Measurements from ENCODE around the gene ANKRD31. TPM values are rescaled to one million over a fixed set of nuclear protein-coding genes. Genes with fewer than 3 reads are reported as not detected.
"Not testable (repeated sequence)": the region's sequence is repeated elsewhere in the genome, so short reads cannot be mapped to it uniquely, and the experiment has no call there.

The ANKRD31 gene
- total and polyA plus RNA-seq, 12 donors = under 0.01 to 0.18 (median 0.11) TPM; not detected in 3

DNA sequence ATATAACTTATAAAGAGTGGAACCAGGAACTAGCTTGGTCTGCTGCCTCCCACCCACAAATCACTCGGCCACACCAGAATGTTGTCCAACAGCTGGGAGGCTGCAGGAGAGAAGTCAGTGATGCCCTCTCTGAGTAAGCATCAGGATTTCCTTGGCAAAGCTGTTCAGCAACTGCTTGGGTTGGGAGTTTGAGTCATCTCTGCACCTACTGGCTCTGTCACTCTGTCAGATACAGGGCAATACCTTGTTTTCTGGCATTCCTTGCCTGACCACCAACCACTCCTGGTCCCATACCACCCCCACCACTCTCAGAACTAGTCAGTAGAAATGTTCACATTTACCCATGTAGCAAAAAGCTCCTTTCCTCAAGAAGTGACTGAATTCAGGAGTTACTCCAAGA is 147.5 kb downstream of the ANKRD31 start:
- ATAC-seq = no peak
- H3K27ac ChIP-seq = no peak overlapping the region
- no peaks in the 10 kb centered on the region for H3K9me3 ChIP-seq
- H3K4me3 ChIP-seq = no peak overlapping the region
- peaks cover 0 to 12% (median 0%) of the 10 kb centered on the region in 7 donors for H3K27me3 ChIP-seq
- intact Hi-C loops (cut with DNase I) = no loop called here
- no peaks in the 10 kb centered on the region for H3K36me3 ChIP-seq
- no peaks in the 10 kb centered on the region for H3K4me1 ChIP-seq
- TF ChIP-seq, protein P1, sequence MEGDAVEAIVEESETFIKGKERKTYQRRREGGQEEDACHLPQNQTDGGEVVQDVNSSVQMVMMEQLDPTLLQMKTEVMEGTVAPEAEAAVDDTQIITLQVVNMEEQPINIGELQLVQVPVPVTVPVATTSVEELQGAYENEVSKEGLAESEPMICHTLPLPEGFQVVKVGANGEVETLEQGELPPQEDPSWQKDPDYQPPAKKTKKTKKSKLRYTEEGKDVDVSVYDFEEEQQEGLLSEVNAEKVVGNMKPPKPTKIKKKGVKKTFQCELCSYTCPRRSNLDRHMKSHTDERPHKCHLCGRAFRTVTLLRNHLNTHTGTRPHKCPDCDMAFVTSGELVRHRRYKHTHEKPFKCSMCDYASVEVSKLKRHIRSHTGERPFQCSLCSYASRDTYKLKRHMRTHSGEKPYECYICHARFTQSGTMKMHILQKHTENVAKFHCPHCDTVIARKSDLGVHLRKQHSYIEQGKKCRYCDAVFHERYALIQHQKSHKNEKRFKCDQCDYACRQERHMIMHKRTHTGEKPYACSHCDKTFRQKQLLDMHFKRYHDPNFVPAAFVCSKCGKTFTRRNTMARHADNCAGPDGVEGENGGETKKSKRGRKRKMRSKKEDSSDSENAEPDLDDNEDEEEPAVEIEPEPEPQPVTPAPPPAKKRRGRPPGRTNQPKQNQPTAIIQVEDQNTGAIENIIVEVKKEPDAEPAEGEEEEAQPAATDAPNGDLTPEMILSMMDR (IDR thresholded peaks at IDR 0.05) = no peak
- WGBS, 2 donors = 86 to 89% methylated on average over 1 of the region's 1 CpG
- no peak for DNase-seq

DNA sequence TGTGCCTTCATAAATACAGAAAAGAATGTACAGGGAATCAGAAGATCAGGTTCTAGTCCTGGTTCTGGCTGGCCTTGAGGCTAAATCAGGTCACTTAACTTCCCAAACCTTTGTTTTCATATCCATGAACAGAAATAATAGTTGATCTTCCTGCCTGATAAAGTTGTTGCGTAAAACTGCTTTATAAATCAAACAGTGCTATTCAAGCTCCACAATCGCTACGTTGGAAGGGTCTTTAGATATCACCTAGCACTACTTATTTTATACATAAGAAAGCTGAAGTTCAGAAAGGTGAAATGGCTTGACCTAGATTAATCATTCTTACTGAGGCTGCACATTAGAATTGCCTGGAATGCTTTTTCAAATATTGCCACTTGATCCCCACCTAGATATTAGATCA is 148.0 kb downstream of the ANKRD31 start:
- intact Hi-C loops (cut with DNase I) = no loop called here
- Histone ChIP-seq H3K9me3 (peaks cover 0 to 3% (median 0%) of the 10 kb centered on the region in 11 donors), H3K4me1 (no peaks in the 10 kb centered on the region), H3K4me3 (no peak overlapping the region), H3K27me3 (peaks cover 0 to 12% (median 0%) of the 10 kb centered on the region in 7 donors), H3K27ac (no peak overlapping the region), H3K36me3 (no peaks in the 10 kb centered on the region)
- no peak for DNase-seq
- TF ChIP-seq, protein P1 (IDR thresholded peaks at IDR 0.05) = no peak
- WGBS, 2 donors = 83 to 94% methylated on average over 3 of the region's 3 CpGs
- ATAC-seq = no peak

DNA sequence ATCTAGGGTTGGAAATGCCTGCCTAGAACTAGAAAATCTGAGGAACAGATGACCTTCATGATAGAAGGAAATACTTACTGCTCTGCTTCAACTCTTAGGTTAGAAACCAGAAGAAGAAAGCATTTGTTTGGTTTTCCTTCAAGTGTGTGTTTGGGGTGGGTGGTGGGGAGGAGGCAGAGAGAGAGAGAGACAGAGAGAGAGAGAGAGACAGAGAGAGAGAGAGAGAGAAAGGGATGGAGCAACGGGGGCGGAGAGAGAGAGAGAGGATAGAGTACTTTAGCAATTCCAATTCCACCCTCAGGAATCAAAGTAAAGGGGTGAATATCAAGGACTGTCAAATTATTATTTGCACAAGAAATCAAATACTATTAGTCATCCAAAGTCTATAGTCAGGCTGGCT is 155.2 kb downstream of the ANKRD31 start:
- peaks cover 0 to 6% (median 0%) of the 10 kb centered on the region in 7 donors for H3K27me3 ChIP-seq
- intact Hi-C loops (cut with DNase I) = no loop called here
- no peaks in the 10 kb centered on the region for H3K4me1 ChIP-seq
- peaks cover 0 to 7% (median 0%) of the 10 kb centered on the region in 11 donors for H3K9me3 ChIP-seq
- no peaks in the 10 kb centered on the region for H3K36me3 ChIP-seq
- no peak overlapping the region for H3K4me3 ChIP-seq
- TF ChIP-seq, protein P1 (IDR thresholded peaks at IDR 0.05) = no peak
- ATAC-seq = no peak
- H3K27ac ChIP-seq = no peak overlapping the region
- no peak for DNase-seq
- 78 to 80% methylated on average over 2 of the region's 2 CpGs for WGBS, 2 donors

DNA sequence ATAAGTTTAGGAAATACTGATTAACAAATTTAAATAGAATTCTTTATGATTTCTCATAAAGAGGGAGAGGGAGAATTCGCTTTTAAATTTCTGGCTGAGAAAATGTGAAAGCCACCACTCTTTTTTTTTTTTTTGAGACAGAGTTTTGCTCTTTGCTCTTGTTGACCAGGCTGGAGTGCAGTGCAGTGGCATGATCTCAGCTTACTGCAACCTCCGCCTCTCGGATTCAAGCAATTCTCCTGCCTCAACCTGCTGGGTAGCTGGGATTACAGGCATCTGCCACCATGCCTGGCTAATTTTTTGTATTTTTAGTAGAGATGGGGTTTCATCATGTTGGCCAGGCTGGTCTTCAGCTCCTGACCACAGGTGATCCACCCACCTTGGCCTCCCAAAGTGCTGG is 157.3 kb downstream of the ANKRD31 start:
- H3K4me3 ChIP-seq; H3K9me3 ChIP-seq; H3K4me1 ChIP-seq; H3K27ac ChIP-seq; H3K36me3 ChIP-seq; intact Hi-C loops (cut with DNase I); DNase-seq; H3K27me3 ChIP-seq; ATAC-seq: not testable (repeated sequence)
- 77 to 85% methylated on average over 3 of the region's 3 CpGs for WGBS, 2 donors

DNA sequence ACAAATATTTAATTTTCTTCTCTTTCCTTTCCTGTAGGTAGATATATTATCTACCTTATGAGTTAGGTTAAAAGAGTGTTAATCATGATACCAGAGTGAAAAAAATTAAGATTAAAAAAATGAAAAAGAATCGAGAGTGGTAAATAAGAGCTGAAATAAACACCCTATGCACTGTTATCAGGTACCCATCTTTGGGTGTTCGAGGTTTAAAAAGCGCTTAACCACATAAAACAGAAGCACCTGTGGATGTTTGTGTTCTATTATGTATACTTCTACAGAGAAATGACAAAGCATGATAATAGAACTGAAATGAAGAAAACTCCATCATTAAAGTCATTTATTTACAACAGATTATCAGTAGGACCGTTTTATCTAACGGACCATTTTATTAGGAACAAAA is 158.7 kb downstream of the ANKRD31 start:
- no peaks in the 10 kb centered on the region for H3K4me1 ChIP-seq
- DNase-seq (no peak), ATAC-seq (no peak)
- H3K27ac ChIP-seq = no peak overlapping the region
- peaks cover 0 to 8% (median 0%) of the 10 kb centered on the region in 7 donors for H3K27me3 ChIP-seq
- no peak overlapping the region for H3K4me3 ChIP-seq
- 84 to 87% methylated on average over 5 of the region's 5 CpGs for WGBS, 2 donors
- intact Hi-C loops (cut with DNase I) = no loop called here
- no peaks in the 10 kb centered on the region for H3K36me3 ChIP-seq
- H3K9me3 ChIP-seq = no peaks in the 10 kb centered on the region
- TF ChIP-seq, protein P1 (IDR thresholded peaks at IDR 0.05) = no peak

Data from heart right ventricle (tissue), 16 donors.